ENCODE data around the gene CERS5. TPM values are rescaled to one million over a fixed set of nuclear protein-coding genes. Genes with fewer than 3 reads are reported as not detected.

The CERS5 gene
- polyA plus RNA-seq, 4 donors = 66.2 to 82.3 (median 75.8) TPM

GRCh38 chr12:50082644-50083043, 84.5 kb downstream of the CERS5 start:
- no peak for DNase-seq (ENCODE audit: low read depth in 4 of 4, low spot score in 3 of 4)

DNA sequence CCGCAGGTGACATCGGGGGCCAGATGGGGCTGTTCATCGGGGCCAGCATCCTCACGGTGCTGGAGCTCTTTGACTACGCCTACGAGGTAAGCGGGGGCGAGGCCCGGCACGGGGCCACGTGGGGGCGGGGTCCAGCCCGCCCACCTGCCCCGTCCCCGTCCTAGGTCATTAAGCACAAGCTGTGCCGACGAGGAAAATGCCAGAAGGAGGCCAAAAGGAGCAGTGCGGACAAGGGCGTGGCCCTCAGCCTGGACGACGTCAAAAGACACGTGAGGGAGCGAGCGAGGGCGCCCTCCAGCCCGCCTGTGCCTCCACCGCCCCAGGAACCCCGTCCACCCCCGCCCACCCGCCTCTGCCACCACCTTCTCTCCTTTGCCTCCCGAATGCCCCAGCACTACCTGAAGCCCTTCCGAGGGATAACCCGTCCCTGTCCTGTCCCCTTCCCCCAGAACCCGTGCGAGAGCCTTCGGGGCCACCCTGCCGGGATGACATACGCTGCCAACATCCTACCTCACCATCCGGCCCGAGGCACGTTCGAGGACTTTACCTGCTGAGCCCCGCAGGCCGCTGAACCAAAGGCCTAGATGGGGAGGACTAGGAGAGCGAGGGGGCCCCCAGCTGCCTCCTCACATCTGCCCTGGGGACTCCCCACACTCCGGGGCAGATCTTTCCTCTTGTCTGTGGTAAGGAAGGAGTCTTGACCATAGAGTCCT, 85.9 kb downstream of the CERS5 start:
- DNase-seq (ENCODE audit: low read depth in 4 of 4, low spot score in 3 of 4) = no peak

- no peak for DNase-seq (ENCODE audit: low read depth in 4 of 4, low spot score in 3 of 4)
Measured at GRCh38 chr12:50079771-50080170, 87.4 kb downstream of the CERS5 start.

Other genes with a start within 250 kb of the CERS5 start
- 100 to 1,000 TPM in 3 of 4 donors, under 1 TPM in 1; 0.76 to 242 (median 119) TPM for gene AQP2, start 216.6 kb downstream of the CERS5 start, polyA plus RNA-seq (ENCODE audit: insufficient read length in 4 of 4)
- 1 to 10 TPM; 2.0 to 6.8 (median 3.4) TPM for gene AQP5, start 205.5 kb downstream of the CERS5 start, polyA plus RNA-seq (ENCODE audit: insufficient read length in 4 of 4)
- 10 to 100 TPM in 3 of 4 donors, under 1 TPM in 1; 0.94 to 19.2 (median 16.6) TPM for gene AQP6, start 194.4 kb downstream of the CERS5 start, polyA plus RNA-seq (ENCODE audit: insufficient read length in 4 of 4)
- gene RACGAP1, start 141.9 kb downstream of the CERS5 start, polyA plus RNA-seq (ENCODE audit: insufficient read length in 4 of 4) = 10 to 100 TPM; 45.4 to 50.4 (median 49.6) TPM
- gene ASIC1, start 109.8 kb downstream of the CERS5 start, polyA plus RNA-seq (ENCODE audit: insufficient read length in 4 of 4) = 10 to 100 TPM in 1 of 4 donors, 1 to 10 TPM in 3; 4.3 to 21.4 (median 4.9) TPM
- gene SMARCD1, start 82.0 kb downstream of the CERS5 start, polyA plus RNA-seq (ENCODE audit: insufficient read length in 4 of 4) = 100 to 1,000 TPM; 102 to 183 (median 175) TPM
- gene GPD1, start 63.4 kb downstream of the CERS5 start, polyA plus RNA-seq (ENCODE audit: insufficient read length in 4 of 4) = 10 to 100 TPM in 3 of 4 donors, 1 to 10 TPM in 1; 1.5 to 72.2 (median 46.0) TPM
- 10 to 100 TPM; 35.6 to 54.2 (median 52.2) TPM for gene COX14, start 55.1 kb downstream of the CERS5 start, polyA plus RNA-seq (ENCODE audit: insufficient read length in 4 of 4)
- 100 to 1,000 TPM in 2 of 4 donors, 10 to 100 TPM in 2; 85.0 to 124 (median 100) TPM for gene LIMA1, start 116.2 kb upstream of the CERS5 start, polyA plus RNA-seq (ENCODE audit: insufficient read length in 4 of 4)
- under 1 TPM; 0.11 to 0.41 (median 0.16) TPM for gene FAM186A, start 229.2 kb upstream of the CERS5 start, polyA plus RNA-seq (ENCODE audit: insufficient read length in 4 of 4)
- gene LARP4, start 233.5 kb upstream of the CERS5 start, polyA plus RNA-seq (ENCODE audit: insufficient read length in 4 of 4) = 10 to 100 TPM; 27.7 to 47.0 (median 44.3) TPM

All from left renal pelvis (tissue), 4 donors.